ENCODE data around the gene RAP2B.
"Not testable (repeated sequence)": the region's sequence is repeated elsewhere in the genome, so short reads cannot be mapped to it uniquely, and the experiment has no call there.

Gene RAP2B

GRCh38 chr3:153193786-153194476 is 31.9 kb downstream of the RAP2B start:
- not testable (repeated sequence) for DNase-seq (ENCODE audit: low read depth in 2 of 2)

GRCh38 chr3:153195349-153195879 is 33.4 kb downstream of the RAP2B start:
- no peak for DNase-seq (ENCODE audit: low read depth in 2 of 2)

DNA sequence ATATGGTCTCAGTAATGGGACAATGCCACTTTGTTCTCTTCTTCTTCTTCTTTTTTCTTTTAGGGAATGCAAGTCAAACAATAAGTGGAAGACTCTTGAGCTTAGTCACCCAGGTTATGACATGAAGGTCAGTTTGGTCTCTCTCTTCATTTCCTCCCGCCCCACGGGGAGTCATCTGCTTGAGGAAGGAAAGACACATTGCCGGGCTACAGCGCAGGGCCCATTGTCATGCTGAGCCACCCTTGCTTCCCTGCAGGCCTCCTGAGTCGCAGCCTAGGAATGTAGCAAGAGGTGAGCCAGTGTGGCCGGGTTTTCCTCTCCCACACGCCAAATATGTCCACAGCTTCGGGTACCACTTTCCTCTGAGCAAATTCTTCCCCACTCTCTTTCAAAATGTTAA is 47.6 kb downstream of the RAP2B start:
- no peak for DNase-seq (ENCODE audit: low read depth in 2 of 2)

DNA sequence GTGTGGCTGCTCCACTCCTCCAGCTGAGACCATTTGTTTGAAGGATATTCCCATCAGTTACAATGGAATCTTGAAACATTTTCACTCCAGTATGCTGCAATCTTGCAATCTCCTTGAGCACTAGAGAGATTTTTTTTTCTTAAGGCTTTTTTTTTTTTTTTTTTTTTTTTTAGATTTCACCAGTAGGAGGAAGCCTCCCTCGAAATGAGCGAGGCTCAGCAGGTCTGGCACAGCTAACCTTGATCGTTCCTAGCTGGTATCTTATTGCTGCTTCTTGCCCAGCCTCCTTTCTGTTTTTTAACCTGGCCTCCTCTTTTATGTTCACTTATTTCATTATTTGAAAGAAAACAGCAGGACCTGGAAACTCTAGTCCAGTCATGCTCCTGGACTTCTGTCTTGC is 48.1 kb downstream of the RAP2B start:
- DNase-seq (ENCODE audit: low read depth in 2 of 2) = no peak

DNA sequence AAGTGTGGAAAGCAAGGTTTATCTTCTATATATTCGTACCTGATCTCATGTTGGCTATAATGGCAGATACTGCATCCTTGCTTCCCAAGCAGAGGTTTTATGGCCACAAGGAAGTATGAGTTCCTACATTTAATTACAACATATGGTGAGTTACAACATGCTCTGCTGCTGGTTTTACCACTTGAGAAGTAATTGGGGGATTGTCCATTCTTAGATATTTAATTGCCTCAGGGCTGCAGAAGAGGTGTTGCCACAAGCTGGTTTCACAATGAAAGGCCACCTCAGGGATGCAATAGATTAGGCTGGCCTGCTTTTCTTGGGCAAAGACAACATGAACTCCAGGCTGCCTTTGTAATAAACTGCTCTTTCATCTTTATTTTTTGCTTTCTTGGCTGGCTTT is 48.6 kb downstream of the RAP2B start:
- no peak for DNase-seq (ENCODE audit: low read depth in 2 of 2)

DNA sequence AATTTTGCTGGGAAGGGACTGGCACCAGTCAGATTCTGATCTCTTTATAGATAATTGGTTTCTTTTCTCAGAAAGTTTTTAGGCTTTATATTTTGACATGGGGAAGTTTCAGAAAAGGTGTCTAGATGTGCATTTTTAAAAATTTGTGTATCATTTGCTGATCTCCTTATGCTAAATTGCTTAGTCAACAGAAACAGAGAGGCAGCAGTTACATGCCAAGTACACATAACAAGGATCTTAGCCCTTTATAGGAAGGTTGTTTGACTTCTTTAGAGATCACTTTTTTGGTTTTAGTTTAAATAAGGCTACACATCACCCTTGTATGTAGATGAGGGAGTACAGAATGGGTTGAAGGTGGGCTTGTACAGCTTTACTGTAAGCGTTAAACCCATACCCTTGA is 53.5 kb downstream of the RAP2B start:
- DNase-seq (ENCODE audit: low read depth in 2 of 2) = no peak

DNA sequence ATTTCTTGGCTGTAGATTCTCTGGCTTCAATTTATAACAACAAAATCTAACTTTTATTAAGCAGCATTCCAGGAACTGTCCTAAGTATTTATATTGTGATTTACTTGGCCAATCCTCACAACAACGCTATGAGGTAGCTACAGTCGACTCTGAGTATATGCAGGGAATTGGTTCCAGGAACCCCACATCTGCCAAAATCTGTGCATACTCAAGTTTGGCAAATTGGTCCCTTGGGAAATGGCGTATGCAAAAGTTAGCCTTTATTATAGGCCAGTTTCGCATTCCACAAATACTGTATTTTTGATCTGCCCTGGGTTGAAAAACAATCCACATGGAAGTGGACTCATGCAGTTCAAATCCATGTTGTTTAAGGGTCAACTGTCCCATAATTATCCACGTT is 53.9 kb downstream of the RAP2B start:
- peak; percentile 52 to 59 for DNase-seq (ENCODE audit: low read depth in 2 of 2)

GRCh38 chr3:153216928-153217327 is 54.9 kb downstream of the RAP2B start:
- DNase-seq (ENCODE audit: low read depth in 2 of 2) = no peak

DNA sequence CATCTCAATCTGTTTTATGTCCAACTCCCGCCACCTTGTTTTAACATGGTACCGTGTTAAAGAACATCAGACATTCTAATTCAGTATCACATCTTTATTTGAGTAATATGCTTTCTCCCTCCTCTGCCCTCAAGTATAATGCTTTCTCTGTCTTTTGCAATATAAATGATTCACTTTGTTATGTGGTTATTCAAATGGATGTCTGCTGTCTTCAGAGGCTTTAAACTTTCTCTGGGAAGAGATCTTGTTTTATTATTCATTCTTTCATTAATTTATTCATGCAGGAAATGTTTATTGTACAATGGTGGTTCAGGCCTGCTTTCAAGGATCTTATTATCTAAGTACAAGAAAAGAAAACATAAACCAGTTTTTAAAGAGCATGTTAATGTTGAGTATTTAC is 57.1 kb downstream of the RAP2B start:
- no peak for DNase-seq (ENCODE audit: low read depth in 2 of 2)
